Measurements from ENCODE around the gene ADH4.

Gene ADH4

DNA sequence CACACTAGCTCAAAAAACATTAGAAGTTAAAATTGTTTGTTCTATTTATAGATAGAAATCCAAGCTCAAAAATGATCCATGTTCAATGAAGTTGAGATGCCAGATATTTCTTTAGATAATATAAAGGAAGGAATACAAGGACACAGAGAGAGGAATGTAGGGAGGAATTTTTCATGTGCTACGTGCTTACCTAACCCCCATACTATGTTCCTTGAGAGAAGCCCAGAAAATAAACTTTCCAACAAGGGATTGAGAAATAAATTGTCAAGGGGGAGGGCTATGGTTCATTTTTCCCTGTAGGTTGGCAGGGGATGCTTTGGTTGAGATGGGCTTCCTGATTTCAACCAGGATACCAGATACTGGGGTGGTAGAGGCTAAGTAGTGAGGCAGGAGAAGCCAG, 39.9 kb downstream of the ADH4 start:
- Histone ChIP-seq H3K9me3 (ENCODE audit: insufficient read depth, low read length) (no peaks in the 10 kb centered on the region), H3F3A (ENCODE audit: insufficient read depth) (no peaks in the 10 kb centered on the region), H3K27ac (ENCODE audit: low read depth, low read length) (no peak overlapping the region), H3K4me3 (ENCODE audit: insufficient read depth, low read length, poor library complexity, severe bottlenecking) (no peak overlapping the region), H3K79me2 (ENCODE audit: insufficient read depth, low read length) (no peaks in the 10 kb centered on the region), H3K27me3 (ENCODE audit: low read length) (no peaks in the 10 kb centered on the region), H4K20me1 (ENCODE audit: low read depth, low read length) (no peaks in the 10 kb centered on the region), H3K9ac (ENCODE audit: low read length) (no peak overlapping the region), H3K4me2 (ENCODE audit: low read depth, low read length, poor library complexity, severe bottlenecking) (no peak overlapping the region), H2AFZ (ENCODE audit: low read depth, low read length, severe bottlenecking) (no peak overlapping the region), H3K9me2 (replicated peaks; ENCODE audit: insufficient read depth, low read length) (no peaks in the 10 kb centered on the region), H3K36me3 (ENCODE audit: low read length) (no peaks in the 10 kb centered on the region)
- TF ChIP-seq, protein P1, sequence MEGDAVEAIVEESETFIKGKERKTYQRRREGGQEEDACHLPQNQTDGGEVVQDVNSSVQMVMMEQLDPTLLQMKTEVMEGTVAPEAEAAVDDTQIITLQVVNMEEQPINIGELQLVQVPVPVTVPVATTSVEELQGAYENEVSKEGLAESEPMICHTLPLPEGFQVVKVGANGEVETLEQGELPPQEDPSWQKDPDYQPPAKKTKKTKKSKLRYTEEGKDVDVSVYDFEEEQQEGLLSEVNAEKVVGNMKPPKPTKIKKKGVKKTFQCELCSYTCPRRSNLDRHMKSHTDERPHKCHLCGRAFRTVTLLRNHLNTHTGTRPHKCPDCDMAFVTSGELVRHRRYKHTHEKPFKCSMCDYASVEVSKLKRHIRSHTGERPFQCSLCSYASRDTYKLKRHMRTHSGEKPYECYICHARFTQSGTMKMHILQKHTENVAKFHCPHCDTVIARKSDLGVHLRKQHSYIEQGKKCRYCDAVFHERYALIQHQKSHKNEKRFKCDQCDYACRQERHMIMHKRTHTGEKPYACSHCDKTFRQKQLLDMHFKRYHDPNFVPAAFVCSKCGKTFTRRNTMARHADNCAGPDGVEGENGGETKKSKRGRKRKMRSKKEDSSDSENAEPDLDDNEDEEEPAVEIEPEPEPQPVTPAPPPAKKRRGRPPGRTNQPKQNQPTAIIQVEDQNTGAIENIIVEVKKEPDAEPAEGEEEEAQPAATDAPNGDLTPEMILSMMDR (IDR thresholded peaks at IDR 0.05; ENCODE audit: insufficient read depth, low read length, poor library complexity, severe bottlenecking) = no peak
- no peak for TF ChIP-seq EZH2phosphoT487 (conservative IDR thresholded peaks at IDR 0.05; ENCODE audit: low read length)

DNA sequence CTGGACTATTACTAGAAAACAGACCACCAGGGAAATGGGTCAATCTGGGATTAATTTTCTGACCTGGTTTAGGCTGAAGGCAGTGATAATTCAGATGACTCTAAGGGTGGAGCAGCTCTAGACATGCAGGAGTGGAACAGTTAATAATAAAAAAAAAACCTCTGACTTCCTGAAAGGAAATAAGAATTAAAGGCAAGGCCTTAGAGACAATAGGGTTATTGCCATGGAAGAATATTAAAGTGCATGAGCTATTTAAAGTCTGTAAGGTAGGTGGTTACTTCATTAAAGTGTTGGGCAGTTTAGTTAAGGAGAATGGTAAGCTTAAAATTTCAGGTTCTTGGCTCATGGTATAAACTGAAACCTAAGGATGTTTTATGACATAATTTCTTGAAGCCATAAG, 40.9 kb downstream of the ADH4 start:
- no peaks in the 10 kb centered on the region for H3K9me2 ChIP-seq (replicated peaks; ENCODE audit: insufficient read depth, low read length)
- H2AFZ ChIP-seq (ENCODE audit: low read depth, low read length, severe bottlenecking) = no peak overlapping the region
- H3K79me2 ChIP-seq (ENCODE audit: insufficient read depth, low read length) = no peaks in the 10 kb centered on the region
- H3K9me3 ChIP-seq (ENCODE audit: insufficient read depth, low read length) = no peaks in the 10 kb centered on the region
- no peak overlapping the region for H3K4me2 ChIP-seq (ENCODE audit: low read depth, low read length, poor library complexity, severe bottlenecking)
- H3K27ac ChIP-seq (ENCODE audit: low read depth, low read length) = no peak overlapping the region
- H3K9ac ChIP-seq (ENCODE audit: low read length) = no peak overlapping the region
- H3K27me3 ChIP-seq (ENCODE audit: low read length) = no peaks in the 10 kb centered on the region
- no peaks in the 10 kb centered on the region for H3F3A ChIP-seq (ENCODE audit: insufficient read depth)
- TF ChIP-seq EZH2phosphoT487 (conservative IDR thresholded peaks at IDR 0.05; ENCODE audit: low read length) = no peak
- TF ChIP-seq, protein P1 (IDR thresholded peaks at IDR 0.05; ENCODE audit: insufficient read depth, low read length, poor library complexity, severe bottlenecking) = no peak
- no peaks in the 10 kb centered on the region for H3K36me3 ChIP-seq (ENCODE audit: low read length)
- H4K20me1 ChIP-seq (ENCODE audit: low read depth, low read length) = no peaks in the 10 kb centered on the region
- no peak overlapping the region for H3K4me3 ChIP-seq (ENCODE audit: insufficient read depth, low read length, poor library complexity, severe bottlenecking)

DNA sequence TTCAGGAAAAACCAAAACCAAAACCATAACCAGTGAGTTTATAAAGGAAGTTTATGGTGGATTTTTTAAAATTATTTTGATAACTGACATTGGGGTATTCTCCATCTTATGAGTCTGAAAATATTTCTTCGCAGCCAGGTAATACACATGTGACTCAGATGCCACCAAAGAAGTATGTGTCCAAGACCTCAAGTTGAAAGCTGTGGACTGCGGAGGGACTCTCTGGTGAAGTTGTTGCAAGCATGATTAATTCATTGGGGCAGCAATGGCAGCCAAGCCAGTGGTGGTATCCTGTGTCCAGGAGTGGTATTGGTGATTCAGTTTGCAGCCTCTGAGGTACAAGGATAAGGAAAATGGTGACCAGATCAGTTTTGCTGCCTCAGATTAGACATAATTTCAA, 41.5 kb downstream of the ADH4 start:
- Histone ChIP-seq H3K79me2 (ENCODE audit: insufficient read depth, low read length) (no peaks in the 10 kb centered on the region), H3K36me3 (ENCODE audit: low read length) (no peaks in the 10 kb centered on the region), H3K9me3 (ENCODE audit: insufficient read depth, low read length) (no peaks in the 10 kb centered on the region), H3K9ac (ENCODE audit: low read length) (no peak overlapping the region), H2AFZ (ENCODE audit: low read depth, low read length, severe bottlenecking) (no peak overlapping the region), H3K4me2 (ENCODE audit: low read depth, low read length, poor library complexity, severe bottlenecking) (no peak overlapping the region), H3K27me3 (ENCODE audit: low read length) (no peaks in the 10 kb centered on the region), H4K20me1 (ENCODE audit: low read depth, low read length) (no peaks in the 10 kb centered on the region), H3F3A (ENCODE audit: insufficient read depth) (no peaks in the 10 kb centered on the region), H3K9me2 (replicated peaks; ENCODE audit: insufficient read depth, low read length) (no peaks in the 10 kb centered on the region), H3K27ac (ENCODE audit: low read depth, low read length) (no peak overlapping the region), H3K4me3 (ENCODE audit: insufficient read depth, low read length, poor library complexity, severe bottlenecking) (no peak overlapping the region)
- TF ChIP-seq, protein P1 (IDR thresholded peaks at IDR 0.05; ENCODE audit: insufficient read depth, low read length, poor library complexity, severe bottlenecking) = no peak
- TF ChIP-seq EZH2phosphoT487 (conservative IDR thresholded peaks at IDR 0.05; ENCODE audit: low read length) = no peak
